ENCODE measurements around the gene RBCK1.

Gene RBCK1

DNA sequence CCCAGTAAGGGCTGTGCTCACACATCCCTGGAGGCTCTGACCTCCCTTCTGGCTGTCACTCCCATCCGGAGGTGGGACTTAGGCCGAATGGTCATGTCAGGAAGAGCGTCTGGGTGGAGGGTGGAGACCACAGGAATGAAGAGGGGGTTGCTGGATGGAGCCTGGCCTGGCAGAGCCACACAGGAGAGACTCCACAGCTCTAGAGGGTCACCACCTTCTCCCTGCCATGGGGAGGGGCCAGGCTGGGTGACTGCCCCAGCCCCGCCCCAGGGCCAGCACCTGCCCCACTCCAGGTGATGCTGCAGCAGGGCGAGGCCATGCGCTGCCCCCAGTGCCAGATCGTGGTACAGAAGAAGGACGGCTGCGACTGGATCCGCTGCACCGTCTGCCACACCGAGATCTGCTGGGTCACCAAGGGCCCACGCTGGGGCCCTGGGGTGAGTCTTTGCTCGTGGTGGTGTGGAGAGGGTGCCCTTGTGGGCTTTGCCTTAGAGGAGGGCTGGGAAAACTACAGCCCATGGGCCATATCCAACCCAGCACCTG is 20.6 kb downstream of the RBCK1 start:
- Histone ChIP-seq H3K27ac (ENCODE audit: poor library complexity, severe bottlenecking) (no peak overlapping the region), H3K27me3 (ENCODE audit: insufficient read depth, poor library complexity, severe bottlenecking) (no peaks in the 10 kb centered on the region), H3K4me3 (ENCODE audit: severe bottlenecking) (no peak overlapping the region), H3K36me3 (ENCODE audit: low read depth) (peaks cover 80% of the 10 kb centered on the region), H3K9me3 (ENCODE audit: severe bottlenecking) (no peaks in the 10 kb centered on the region), H3K4me1 (ENCODE audit: insufficient read depth, poor library complexity, severe bottlenecking) (no peaks in the 10 kb centered on the region)
- TF ChIP-seq, protein P1, sequence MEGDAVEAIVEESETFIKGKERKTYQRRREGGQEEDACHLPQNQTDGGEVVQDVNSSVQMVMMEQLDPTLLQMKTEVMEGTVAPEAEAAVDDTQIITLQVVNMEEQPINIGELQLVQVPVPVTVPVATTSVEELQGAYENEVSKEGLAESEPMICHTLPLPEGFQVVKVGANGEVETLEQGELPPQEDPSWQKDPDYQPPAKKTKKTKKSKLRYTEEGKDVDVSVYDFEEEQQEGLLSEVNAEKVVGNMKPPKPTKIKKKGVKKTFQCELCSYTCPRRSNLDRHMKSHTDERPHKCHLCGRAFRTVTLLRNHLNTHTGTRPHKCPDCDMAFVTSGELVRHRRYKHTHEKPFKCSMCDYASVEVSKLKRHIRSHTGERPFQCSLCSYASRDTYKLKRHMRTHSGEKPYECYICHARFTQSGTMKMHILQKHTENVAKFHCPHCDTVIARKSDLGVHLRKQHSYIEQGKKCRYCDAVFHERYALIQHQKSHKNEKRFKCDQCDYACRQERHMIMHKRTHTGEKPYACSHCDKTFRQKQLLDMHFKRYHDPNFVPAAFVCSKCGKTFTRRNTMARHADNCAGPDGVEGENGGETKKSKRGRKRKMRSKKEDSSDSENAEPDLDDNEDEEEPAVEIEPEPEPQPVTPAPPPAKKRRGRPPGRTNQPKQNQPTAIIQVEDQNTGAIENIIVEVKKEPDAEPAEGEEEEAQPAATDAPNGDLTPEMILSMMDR (IDR thresholded peaks at IDR 0.05; ENCODE audit: poor library complexity, severe bottlenecking) = no peak
- no peak for ATAC-seq (ENCODE audit: low read depth)
- DNase-seq (ENCODE audit: low spot score) = no peak

DNA sequence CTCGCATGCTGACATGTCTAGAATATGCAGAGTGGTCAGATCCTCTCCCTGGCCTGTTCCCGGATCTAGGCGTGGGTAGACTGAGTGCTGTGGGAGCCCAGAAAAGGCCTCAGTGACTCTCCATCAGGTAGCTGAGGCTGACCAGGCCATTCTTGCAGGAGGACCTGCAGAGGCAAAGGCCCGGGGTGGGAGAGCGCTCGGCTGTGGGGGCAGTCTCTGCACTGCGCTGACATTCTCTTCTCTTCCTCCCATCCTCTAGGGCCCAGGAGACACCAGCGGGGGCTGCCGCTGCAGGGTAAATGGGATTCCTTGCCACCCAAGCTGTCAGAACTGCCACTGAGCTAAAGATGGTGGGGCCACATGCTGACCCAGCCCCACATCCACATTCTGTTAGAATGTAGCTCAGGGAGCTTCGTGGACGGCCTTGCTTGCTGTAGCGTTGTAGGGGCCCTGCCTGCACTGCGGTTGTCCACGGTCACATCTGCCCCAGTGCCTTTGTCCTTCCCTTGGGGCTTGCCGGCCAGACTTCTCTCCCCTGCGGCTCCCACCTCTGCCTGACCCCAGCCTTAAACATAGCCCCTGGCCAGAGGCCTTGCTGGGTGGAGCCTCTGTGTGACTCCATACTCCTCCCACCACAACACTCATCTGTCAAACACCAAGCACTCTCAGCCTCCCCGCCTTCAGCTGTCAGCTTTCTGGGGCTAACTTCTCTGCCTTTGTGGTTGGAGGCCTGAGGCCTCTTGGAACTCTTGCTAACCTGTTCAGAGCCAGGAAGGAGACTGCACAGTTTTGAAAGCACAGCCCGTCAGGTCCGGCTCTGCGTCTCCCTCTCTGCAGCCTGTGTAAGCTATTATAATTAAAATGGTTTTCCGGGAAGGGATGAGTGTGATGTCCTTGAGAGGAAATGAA is 22.2 kb downstream of the RBCK1 start:
- Histone ChIP-seq H3K9me3 (ENCODE audit: severe bottlenecking) (no peaks in the 10 kb centered on the region), H3K4me3 (ENCODE audit: severe bottlenecking) (no peak overlapping the region), H3K27me3 (ENCODE audit: insufficient read depth, poor library complexity, severe bottlenecking) (no peaks in the 10 kb centered on the region), H3K27ac (ENCODE audit: poor library complexity, severe bottlenecking) (no peak overlapping the region), H3K4me1 (ENCODE audit: insufficient read depth, poor library complexity, severe bottlenecking) (no peaks in the 10 kb centered on the region), H3K36me3 (ENCODE audit: low read depth) (peaks cover 71% of the 10 kb centered on the region)
- ATAC-seq (ENCODE audit: low read depth) (no peak), DNase-seq (ENCODE audit: low spot score) (peak; percentile 57)
- TF ChIP-seq, protein P1 (IDR thresholded peaks at IDR 0.05; ENCODE audit: poor library complexity, severe bottlenecking) = no peak

DNA sequence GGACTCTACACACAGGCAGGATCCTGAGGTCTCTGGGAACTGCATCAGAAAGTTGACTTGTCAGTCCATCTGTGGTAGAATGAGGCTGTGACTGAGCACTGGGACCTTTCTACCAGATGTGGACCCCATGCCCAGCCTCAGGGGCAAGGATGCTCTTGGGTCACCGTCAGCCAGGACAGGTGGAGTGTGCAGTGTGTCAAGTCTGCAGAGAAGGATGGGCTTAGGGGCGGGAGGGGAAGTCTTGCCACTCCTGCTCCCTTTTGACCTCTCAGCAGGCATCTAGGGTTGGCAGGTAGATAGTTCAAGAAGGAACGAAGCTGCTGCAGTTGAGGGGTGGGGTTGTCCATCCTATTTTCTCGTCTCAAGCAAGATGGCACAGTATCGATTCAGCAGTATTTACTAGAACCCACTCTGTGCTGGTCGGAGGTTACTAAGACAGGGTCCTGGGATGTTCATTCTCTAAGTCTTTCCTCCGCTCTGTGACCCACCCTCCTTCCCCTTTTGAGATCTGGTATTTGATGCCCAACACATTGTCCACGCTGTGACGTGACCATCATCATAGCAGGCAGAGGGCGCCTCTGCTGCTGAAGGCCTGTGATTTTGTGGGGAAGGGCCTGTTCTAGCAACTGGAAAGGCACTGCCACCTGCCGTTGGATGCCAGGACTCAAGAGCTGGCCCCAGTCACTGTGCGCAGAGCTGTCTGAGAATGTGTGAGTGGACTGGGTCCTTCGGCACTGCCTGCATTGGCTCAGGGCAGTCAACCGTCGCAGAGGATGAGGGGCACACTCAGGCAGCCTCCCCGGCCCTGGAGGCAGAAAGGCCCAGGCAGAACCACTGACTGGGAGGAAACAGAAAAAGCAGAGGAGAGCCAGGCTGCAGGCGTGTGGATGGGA is 23.2 kb downstream of the RBCK1 start:
- TF ChIP-seq, protein P1 (IDR thresholded peaks at IDR 0.05; ENCODE audit: poor library complexity, severe bottlenecking) = peak; percentile 96
- no peaks in the 10 kb centered on the region for H3K4me1 ChIP-seq (ENCODE audit: insufficient read depth, poor library complexity, severe bottlenecking)
- H3K27ac ChIP-seq (ENCODE audit: poor library complexity, severe bottlenecking) = no peak overlapping the region
- no peaks in the 10 kb centered on the region for H3K27me3 ChIP-seq (ENCODE audit: insufficient read depth, poor library complexity, severe bottlenecking)
- peaks cover 71% of the 10 kb centered on the region for H3K36me3 ChIP-seq (ENCODE audit: low read depth)
- DNase-seq (ENCODE audit: low spot score) = peak; percentile 83
- peak; percentile 64 for ATAC-seq (ENCODE audit: low read depth)
- no peak overlapping the region for H3K4me3 ChIP-seq (ENCODE audit: severe bottlenecking)
- H3K9me3 ChIP-seq (ENCODE audit: severe bottlenecking) = no peaks in the 10 kb centered on the region

DNA sequence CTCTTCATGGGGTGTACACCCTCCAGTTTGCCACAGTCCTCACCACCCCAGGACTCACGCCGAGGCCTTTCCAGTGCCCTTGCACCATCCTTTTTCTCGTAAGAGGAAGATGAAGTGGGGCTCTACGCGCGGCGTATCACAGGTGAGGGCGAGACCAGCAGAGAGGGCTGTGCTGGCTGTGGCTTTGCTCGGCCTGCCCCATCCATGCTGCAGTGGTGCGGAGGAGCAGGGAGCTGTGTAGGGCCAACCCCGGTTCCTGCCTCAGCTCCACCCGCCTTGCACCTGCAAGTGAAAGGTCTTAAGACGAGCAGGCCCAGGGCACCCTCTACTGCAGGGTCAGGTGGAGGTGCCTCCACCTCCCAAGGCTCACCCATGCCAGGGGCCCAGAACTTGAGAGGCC is 24.1 kb downstream of the RBCK1 start:
- ATAC-seq (ENCODE audit: low read depth) = no peak
- TF ChIP-seq, protein P1 (IDR thresholded peaks at IDR 0.05; ENCODE audit: poor library complexity, severe bottlenecking) = no peak
- peaks cover 73% of the 10 kb centered on the region for H3K36me3 ChIP-seq (ENCODE audit: low read depth)
- peak; percentile 63 for DNase-seq (ENCODE audit: low spot score)
- H3K27ac ChIP-seq (ENCODE audit: poor library complexity, severe bottlenecking) = peak overlapping the region; percentile 31
- H3K4me3 ChIP-seq (ENCODE audit: severe bottlenecking) = no peak overlapping the region
- no peaks in the 10 kb centered on the region for H3K27me3 ChIP-seq (ENCODE audit: insufficient read depth, poor library complexity, severe bottlenecking)
- no peaks in the 10 kb centered on the region for H3K4me1 ChIP-seq (ENCODE audit: insufficient read depth, poor library complexity, severe bottlenecking)
- H3K9me3 ChIP-seq (ENCODE audit: severe bottlenecking) = no peaks in the 10 kb centered on the region

Measured in RWPE2 (cell line).